Mesendoderm (in vitro differentiated cells): ENCODE results near the gene PRSS22.

ENCODE experiments used
- DNase-seq: peaks from one replicate; pipeline ENCODE4 v3.0.0; 2013
- H2AK5ac ChIP-seq: 2 replicates; pipeline ENCODE4 v1.6.1; 2013; ENCODE audit warnings: low read length, inconsistent platforms
- H2BK120ac ChIP-seq: 2 replicates; pipeline ENCODE4 v1.6.1; 2013; ENCODE audit warnings: low read depth, mild to moderate bottlenecking, low read length, moderate library complexity, mixed read lengths
- H2BK15ac ChIP-seq: replicated peaks from 2 replicates; pipeline ENCODE4 v1.6.1; 2013; ENCODE audit warnings: low read depth, mild to moderate bottlenecking, moderate library complexity
- H2BK5ac ChIP-seq: 2 replicates; pipeline ENCODE4 v1.6.1; 2013; ENCODE audit warnings: low read length, inconsistent platforms
- H3K18ac ChIP-seq: 2 replicates; pipeline ENCODE4 v1.6.1; 2013; ENCODE audit warnings: mild to moderate bottlenecking, low read length, mixed read lengths
- H3K23ac ChIP-seq: one replicate; pipeline ENCODE4 v1.6.1; 2013; ENCODE audit warnings: low read length
- H3K27ac ChIP-seq: 2 replicates; pipeline ENCODE4 v1.5.1; 2013; ENCODE audit warnings: low read depth, mild to moderate bottlenecking, inconsistent platforms, low read length, moderate library complexity
- H3K27me3 ChIP-seq: 2 replicates; pipeline ENCODE4 v1.6.1; 2013; ENCODE audit warnings: low read length, control low read depth, mild to moderate bottlenecking, inconsistent platforms; ENCODE audit not compliant: insufficient read depth, poor library complexity
- H3K36me3 ChIP-seq: 2 replicates; pipeline ENCODE4 v1.6.1; 2013; ENCODE audit warnings: low read length, inconsistent platforms; ENCODE audit not compliant: control insufficient read depth, insufficient read depth
- H3K4ac ChIP-seq: one replicate; pipeline ENCODE4 v1.6.1; 2013; ENCODE audit warnings: low read depth, mild to moderate bottlenecking, low read length, moderate library complexity
- H3K4me1 ChIP-seq: 2 replicates; pipeline ENCODE4 v1.6.1; 2013; ENCODE audit warnings: low read depth, low read length, inconsistent platforms; ENCODE audit not compliant: control insufficient read depth
- H3K4me2 ChIP-seq: 2 replicates; pipeline ENCODE4 v1.6.1; 2013; ENCODE audit warnings: low read length
- H3K4me3 ChIP-seq: 2 replicates; pipeline ENCODE4 v1.5.1; 2013; ENCODE audit warnings: mild to moderate bottlenecking, low read length
- H3K56ac ChIP-seq: one replicate; pipeline ENCODE4 v1.6.1; 2013; ENCODE audit warnings: low read length
- H3K79me1 ChIP-seq: 2 replicates; pipeline ENCODE4 v1.6.1; 2013; ENCODE audit warnings: low read length, inconsistent platforms
- H3K79me2 ChIP-seq: 2 replicates; pipeline ENCODE4 v1.6.1; 2013; ENCODE audit warnings: mild to moderate bottlenecking, low read length; ENCODE audit not compliant: control insufficient read depth, insufficient read depth
- H3K9ac ChIP-seq: 2 replicates; pipeline ENCODE4 v1.6.1; 2013; ENCODE audit warnings: low read length, inconsistent platforms
- H4K5ac ChIP-seq: one replicate; pipeline ENCODE4 v1.6.1; 2013; ENCODE audit warnings: low read length
- H4K8ac ChIP-seq: one replicate; pipeline ENCODE4 v1.6.1; 2013; ENCODE audit warnings: low read depth, mild to moderate bottlenecking, control low read depth, low read length, moderate library complexity
- WGBS: extraction: QIAGEN DNeasy Blood & Tissue Kit; methylation state at CpG from one replicate; pipeline ENCODE4 v1.1.7; 2013; ENCODE audit warnings: low lambda C conversion rate, missing lambda C conversion rate; ENCODE audit not compliant: insufficient coverage; ENCODE audit errors: extremely low coverage; 5-methylcytosine and 5-hydroxymethylcytosine counted together

The PRSS22 gene

GRCh38 chr16:2904100-2904921, 46.3 kb upstream of the PRSS22 start:
- H2BK120ac ChIP-seq, result no peak overlapping the region
- peak; percentile 88 for DNase-seq
- no peaks in the 10 kb centered on the region for H3K4me1 ChIP-seq
- no peak overlapping the region for H2AK5ac ChIP-seq
- no peak overlapping the region for H4K8ac ChIP-seq
- no peak overlapping the region for H2BK5ac ChIP-seq
- no peaks in the 10 kb centered on the region for H3K79me2 ChIP-seq
- peak overlapping the region; percentile 63 for H3K4ac ChIP-seq
- peak overlapping the region; percentile 38 for H3K23ac ChIP-seq
- no peak overlapping the region for H4K5ac ChIP-seq
- peak overlapping the region; percentile 85 for H3K9ac ChIP-seq
- H3K4me3 ChIP-seq, result peak overlapping the region; percentile 72
- H3K27me3 ChIP-seq, result no peaks in the 10 kb centered on the region
- WGBS, result no CpG with 5 or more reads among the region's 62 CpGs
- no peaks in the 10 kb centered on the region for H3K36me3 ChIP-seq
- H3K4me2 ChIP-seq, result peak overlapping the region; percentile 87
- no peaks in the 10 kb centered on the region for H3K79me1 ChIP-seq
- H3K18ac ChIP-seq, result peak overlapping the region; percentile 28
- H3K56ac ChIP-seq, result peak overlapping the region; percentile 88
- H2BK15ac ChIP-seq, result no peak overlapping the region
- peak overlapping the region; percentile 64 for H3K27ac ChIP-seq

GRCh38 chr16:2902337-2903130, 44.6 kb upstream of the PRSS22 start:
- Histone ChIP-seq H3K4me2 (no peak overlapping the region), H3K23ac (no peak overlapping the region), H3K4me3 (no peak overlapping the region), H2BK5ac (no peak overlapping the region), H2BK120ac (no peak overlapping the region), H2AK5ac (no peak overlapping the region), H3K4me1 (no peaks in the 10 kb centered on the region), H2BK15ac (no peak overlapping the region), H3K18ac (no peak overlapping the region), H3K79me2 (no peaks in the 10 kb centered on the region), H3K27me3 (no peaks in the 10 kb centered on the region), H3K79me1 (no peaks in the 10 kb centered on the region), H3K4ac (no peak overlapping the region), H3K9ac (no peak overlapping the region), H3K27ac (no peak overlapping the region), H3K36me3 (no peaks in the 10 kb centered on the region), H3K56ac (no peak overlapping the region), H4K5ac (no peak overlapping the region), H4K8ac (no peak overlapping the region)
- WGBS, result no CpG with 5 or more reads among the region's 9 CpGs
- no peak for DNase-seq

- DNase-seq, result no peak
- Histone ChIP-seq H3K4ac (no peak overlapping the region), H2BK120ac (no peak overlapping the region), H4K8ac (no peak overlapping the region), H3K4me1 (no peaks in the 10 kb centered on the region), H3K27me3 (no peaks in the 10 kb centered on the region), H3K4me3 (no peak overlapping the region), H2BK5ac (no peak overlapping the region), H3K18ac (no peak overlapping the region), H2BK15ac (no peak overlapping the region), H3K27ac (no peak overlapping the region), H3K79me2 (no peaks in the 10 kb centered on the region), H3K79me1 (no peaks in the 10 kb centered on the region), H3K9ac (no peak overlapping the region), H4K5ac (no peak overlapping the region), H3K36me3 (no peaks in the 10 kb centered on the region), H2AK5ac (no peak overlapping the region), H3K56ac (no peak overlapping the region), H3K4me2 (no peak overlapping the region), H3K23ac (no peak overlapping the region)
- no CpG with 5 or more reads among the region's 15 CpGs for WGBS
Observed at GRCh38 chr16:2900526-2901075, 42.6 kb upstream of the PRSS22 start.

GRCh38 chr16:2899564-2900072, 41.6 kb upstream of the PRSS22 start:
- DNase-seq, result no peak
- no peak overlapping the region for H3K18ac ChIP-seq
- no peak overlapping the region for H3K4me2 ChIP-seq
- no peak overlapping the region for H2BK15ac ChIP-seq
- no peaks in the 10 kb centered on the region for H3K79me1 ChIP-seq
- H4K8ac ChIP-seq, result no peak overlapping the region
- no peak overlapping the region for H2BK120ac ChIP-seq
- H3K23ac ChIP-seq, result no peak overlapping the region
- H3K9ac ChIP-seq, result no peak overlapping the region
- no peaks in the 10 kb centered on the region for H3K27me3 ChIP-seq
- no peaks in the 10 kb centered on the region for H3K4me1 ChIP-seq
- H4K5ac ChIP-seq, result no peak overlapping the region
- H3K79me2 ChIP-seq, result no peaks in the 10 kb centered on the region
- H3K27ac ChIP-seq, result no peak overlapping the region
- no peak overlapping the region for H3K4me3 ChIP-seq
- no peak overlapping the region for H2BK5ac ChIP-seq
- no peak overlapping the region for H2AK5ac ChIP-seq
- no peak overlapping the region for H3K56ac ChIP-seq
- H3K36me3 ChIP-seq, result no peaks in the 10 kb centered on the region
- no CpG with 5 or more reads among the region's 13 CpGs for WGBS
- no peak overlapping the region for H3K4ac ChIP-seq

- no peak overlapping the region for H3K4ac ChIP-seq
- no peaks in the 10 kb centered on the region for H3K27me3 ChIP-seq
- no peaks in the 10 kb centered on the region for H3K79me1 ChIP-seq
- H3K4me1 ChIP-seq, result no peaks in the 10 kb centered on the region
- H2BK120ac ChIP-seq, result no peak overlapping the region
- H3K9ac ChIP-seq, result no peak overlapping the region
- DNase-seq, result no peak
- no peak overlapping the region for H3K27ac ChIP-seq
- no peak overlapping the region for H2AK5ac ChIP-seq
- no peak overlapping the region for H3K56ac ChIP-seq
- H3K4me3 ChIP-seq, result no peak overlapping the region
- H3K79me2 ChIP-seq, result no peaks in the 10 kb centered on the region
- H3K4me2 ChIP-seq, result no peak overlapping the region
- no peak overlapping the region for H2BK15ac ChIP-seq
- no peak overlapping the region for H4K8ac ChIP-seq
- H3K36me3 ChIP-seq, result no peaks in the 10 kb centered on the region
- H2BK5ac ChIP-seq, result no peak overlapping the region
- no CpG with 5 or more reads among the region's 10 CpGs for whole genome bisulfite sequencing
- no peak overlapping the region for H3K18ac ChIP-seq
- H4K5ac ChIP-seq, result no peak overlapping the region
- H3K23ac ChIP-seq, result no peak overlapping the region
Observed at GRCh38 chr16:2898831-2899563, 41.0 kb upstream of the PRSS22 start.
